GM18505 (cell line): ENCODE results near the gene ANXA3.
A peak's percentile ranks its signal among the peaks of the same experiment; 100 is the strongest.

Experiments used
- ATAC-seq: cut with Tn5 transposase; IDR thresholded peaks from one replicate; pipeline ENCODE4 v1.9.1; 2021; ENCODE audit not compliant: unreplicated experiment
- POLR2A ChIP-seq: IDR thresholded peaks from 4 replicates; pipeline ENCODE4 v1.6.1; 2011; ENCODE audit warnings: borderline replicate concordance; ENCODE audit not compliant: insufficient read depth, insufficient read length; ENCODE audit errors: extremely low read depth

The ANXA3 gene

GRCh38 chr4:78622253-78622979 is 70.8 kb downstream of the ANXA3 start:
- TF ChIP-seq POLR2A: no peak
- ATAC-seq: no peak

- no peak for TF ChIP-seq POLR2A
- no peak for ATAC-seq
These were observed 72.5 kb downstream of the ANXA3 start for GRCh38 chr4:78624048-78624447.

- no peak for TF ChIP-seq POLR2A
- ATAC-seq: no peak
These were observed 73.5 kb downstream of the ANXA3 start for GRCh38 chr4:78625073-78625472.

GRCh38 chr4:78627046-78627965 is 75.7 kb downstream of the ANXA3 start:
- TF ChIP-seq POLR2A: no peak
- no peak for ATAC-seq

GRCh38 chr4:78627966-78628678 is 76.6 kb downstream of the ANXA3 start:
- ATAC-seq: no peak
- no peak for TF ChIP-seq POLR2A

- TF ChIP-seq POLR2A: no peak
- no peak for ATAC-seq
These were observed 78.5 kb downstream of the ANXA3 start for GRCh38 chr4:78629991-78630541.

- no peak for ATAC-seq
- no peak for TF ChIP-seq POLR2A
These were observed 79.0 kb downstream of the ANXA3 start for GRCh38 chr4:78630615-78631014.

GRCh38 chr4:78634011-78634664 is 82.6 kb downstream of the ANXA3 start:
- ATAC-seq: no peak
- TF ChIP-seq POLR2A: no peak

- ATAC-seq: peak; percentile 67
- TF ChIP-seq POLR2A: no peak
These were observed 87.0 kb downstream of the ANXA3 start for GRCh38 chr4:78638337-78639172.

GRCh38 chr4:78640714-78641113 is 89.1 kb downstream of the ANXA3 start:
- TF ChIP-seq POLR2A: no peak
- ATAC-seq: no peak

- TF ChIP-seq POLR2A: no peak
- ATAC-seq: no peak
These were observed 91.4 kb downstream of the ANXA3 start for GRCh38 chr4:78642934-78643333.
